Natural killer cell (primary cell): ENCODE data around the gene SMAD3. TPM values are rescaled to one million over a fixed set of nuclear protein-coding genes. Genes with fewer than 3 reads are reported as not detected.

ENCODE experiments used
- ATAC-seq, 3 donors: fragments of 150-1000 bp in 2 of 3; fragments of 200-7000 bp in 1 of 3; cut with Tn5 transposase; 1 replicate in 1 of 3; 2 replicates in 2 of 3; pipeline ENCODE4 v1.10.0; 2021; ENCODE audit warnings: mild to moderate bottlenecking in 2 of 3, moderate library complexity in 2 of 3
- DNase-seq, 2 donors: peaks; one replicate each; pipeline versions ENCODE4 v3.0.0 to v3.0.0-alpha.2; 2013 to 2021; ENCODE audit warnings: mixed read lengths in 1 of 2
- H3K27ac ChIP-seq: one replicate; pipeline ENCODE4 v1.5.1; 2013; ENCODE audit warnings: mild to moderate bottlenecking, low read length
- H3K27me3 ChIP-seq: one replicate; pipeline ENCODE4 v1.6.1; 2013; ENCODE audit warnings: low read length; ENCODE audit not compliant: control insufficient read depth, insufficient read depth
- H3K36me3 ChIP-seq: one replicate; pipeline ENCODE4 v1.6.1; 2013; ENCODE audit warnings: low read length; ENCODE audit not compliant: control insufficient read depth, insufficient read depth
- H3K4me1 ChIP-seq: one replicate; pipeline ENCODE4 v1.6.1; 2013; ENCODE audit warnings: low read length; ENCODE audit not compliant: control insufficient read depth, insufficient read depth
- H3K4me3 ChIP-seq: one replicate; pipeline ENCODE4 v1.5.1; 2013; ENCODE audit warnings: low read length
- H3K9me3 ChIP-seq: one replicate; pipeline ENCODE4 v1.6.1; 2013; ENCODE audit warnings: low read length; ENCODE audit not compliant: control insufficient read depth, insufficient read depth
- H3K27ac Mint-ChIP-seq, 2 donors: one replicate each; pipeline ENCODE4 v1.8.0; 2022; ENCODE audit warnings: mild to moderate bottlenecking in 2 of 2, mixed read lengths in 2 of 2, moderate library complexity in 1 of 2
- H3K27me3 Mint-ChIP-seq, 2 donors: one replicate each; pipeline ENCODE4 v1.8.0; 2022; ENCODE audit warnings: low read depth in 2 of 2, mixed read lengths in 2 of 2
- H3K36me3 Mint-ChIP-seq: one replicate; pipeline ENCODE4 v1.8.0; 2022; ENCODE audit warnings: mixed read lengths
- H3K4me1 Mint-ChIP-seq, 2 donors: one replicate each; pipeline ENCODE4 v1.8.0; 2022; ENCODE audit warnings: mixed read lengths in 2 of 2
- H3K4me3 Mint-ChIP-seq: one replicate; pipeline ENCODE4 v1.8.0; 2022; ENCODE audit warnings: mild to moderate bottlenecking, moderate library complexity, mixed read lengths
- H3K9me3 Mint-ChIP-seq, 2 donors: one replicate each; pipeline ENCODE4 v1.8.0; 2022; ENCODE audit warnings: mixed read lengths in 2 of 2
- WGBS: methylation state at CpG from one replicate; pipeline ENCODE4 v1.1.7; 2013; ENCODE audit warnings: missing lambda C conversion rate; ENCODE audit not compliant: insufficient coverage; 5-methylcytosine and 5-hydroxymethylcytosine counted together
- intact Hi-C: fragments of 100-400 bp; cut with micrococcal nuclease; formaldehyde crosslinking; loops from one replicate; pipeline ENCODE4 v1.14.2; 2022
- total RNA-seq, 4 donors: library from RNA; stranded (reverse); fragments of 120-200 nt in 1 of 4; gene quantifications; one replicate each; pipeline versions ENCODE4 v1.2.3 to v1.2.4, GENCODE V29; 2013 to 2022
- TF ChIP-seq, protein P1 (sequence below): fragments of 200-600 bp; IDR thresholded peaks from one replicate; pipeline ENCODE4 v1.8.0; 2022; ENCODE audit warnings: antibody characterized with exemption

SMAD3 gene
- total RNA-seq, 3 donors from 2014 or later (not counting 1 experiment from before 2014, with no cell fraction given): 47.1 to 72.6 (median 63.0) TPM

DNA sequence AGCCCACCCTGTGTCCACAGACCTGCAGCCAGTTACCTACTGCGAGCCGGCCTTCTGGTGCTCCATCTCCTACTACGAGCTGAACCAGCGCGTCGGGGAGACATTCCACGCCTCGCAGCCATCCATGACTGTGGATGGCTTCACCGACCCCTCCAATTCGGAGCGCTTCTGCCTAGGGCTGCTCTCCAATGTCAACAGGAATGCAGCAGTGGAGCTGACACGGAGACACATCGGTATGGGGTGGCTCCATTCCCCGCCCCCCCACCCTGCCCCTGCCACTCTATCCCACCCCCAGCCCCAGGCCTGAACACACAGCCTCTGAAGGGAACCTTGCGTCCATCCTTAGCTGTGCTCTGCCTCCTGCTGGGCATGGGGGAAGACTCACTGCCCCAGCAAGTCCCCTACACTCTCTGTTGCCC is 115.8 kb downstream of the SMAD3 start:
- Histone ChIP-seq H3K36me3 (peaks cover 33% of the 10 kb centered on the region), H3K4me1 (peaks cover 19% of the 10 kb centered on the region), H3K27me3 (no peaks in the 10 kb centered on the region), H3K27ac (no peak overlapping the region), H3K4me3 (no peak overlapping the region), H3K9me3 (no peaks in the 10 kb centered on the region)
- no peaks in the 10 kb centered on the region for H3K27me3 Mint-ChIP-seq
- TF ChIP-seq, protein P1, sequence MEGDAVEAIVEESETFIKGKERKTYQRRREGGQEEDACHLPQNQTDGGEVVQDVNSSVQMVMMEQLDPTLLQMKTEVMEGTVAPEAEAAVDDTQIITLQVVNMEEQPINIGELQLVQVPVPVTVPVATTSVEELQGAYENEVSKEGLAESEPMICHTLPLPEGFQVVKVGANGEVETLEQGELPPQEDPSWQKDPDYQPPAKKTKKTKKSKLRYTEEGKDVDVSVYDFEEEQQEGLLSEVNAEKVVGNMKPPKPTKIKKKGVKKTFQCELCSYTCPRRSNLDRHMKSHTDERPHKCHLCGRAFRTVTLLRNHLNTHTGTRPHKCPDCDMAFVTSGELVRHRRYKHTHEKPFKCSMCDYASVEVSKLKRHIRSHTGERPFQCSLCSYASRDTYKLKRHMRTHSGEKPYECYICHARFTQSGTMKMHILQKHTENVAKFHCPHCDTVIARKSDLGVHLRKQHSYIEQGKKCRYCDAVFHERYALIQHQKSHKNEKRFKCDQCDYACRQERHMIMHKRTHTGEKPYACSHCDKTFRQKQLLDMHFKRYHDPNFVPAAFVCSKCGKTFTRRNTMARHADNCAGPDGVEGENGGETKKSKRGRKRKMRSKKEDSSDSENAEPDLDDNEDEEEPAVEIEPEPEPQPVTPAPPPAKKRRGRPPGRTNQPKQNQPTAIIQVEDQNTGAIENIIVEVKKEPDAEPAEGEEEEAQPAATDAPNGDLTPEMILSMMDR: no peak
- H3K36me3 Mint-ChIP-seq: no peaks in the 10 kb centered on the region
- intact Hi-C loops: no loop called here
- ATAC-seq (no peak), DNase-seq (peak in 1 of 2 donors; percentile 47)
- no peak overlapping the region for H3K4me3 Mint-ChIP-seq
- H3K27ac Mint-ChIP-seq: no peak overlapping the region
- 97% methylated on average over 14 of the region's 15 CpGs for WGBS
- no peaks in the 10 kb centered on the region for H3K9me3 Mint-ChIP-seq
- H3K4me1 Mint-ChIP-seq: peaks cover 19 to 35% of the 10 kb centered on the region in 2 donors

DNA sequence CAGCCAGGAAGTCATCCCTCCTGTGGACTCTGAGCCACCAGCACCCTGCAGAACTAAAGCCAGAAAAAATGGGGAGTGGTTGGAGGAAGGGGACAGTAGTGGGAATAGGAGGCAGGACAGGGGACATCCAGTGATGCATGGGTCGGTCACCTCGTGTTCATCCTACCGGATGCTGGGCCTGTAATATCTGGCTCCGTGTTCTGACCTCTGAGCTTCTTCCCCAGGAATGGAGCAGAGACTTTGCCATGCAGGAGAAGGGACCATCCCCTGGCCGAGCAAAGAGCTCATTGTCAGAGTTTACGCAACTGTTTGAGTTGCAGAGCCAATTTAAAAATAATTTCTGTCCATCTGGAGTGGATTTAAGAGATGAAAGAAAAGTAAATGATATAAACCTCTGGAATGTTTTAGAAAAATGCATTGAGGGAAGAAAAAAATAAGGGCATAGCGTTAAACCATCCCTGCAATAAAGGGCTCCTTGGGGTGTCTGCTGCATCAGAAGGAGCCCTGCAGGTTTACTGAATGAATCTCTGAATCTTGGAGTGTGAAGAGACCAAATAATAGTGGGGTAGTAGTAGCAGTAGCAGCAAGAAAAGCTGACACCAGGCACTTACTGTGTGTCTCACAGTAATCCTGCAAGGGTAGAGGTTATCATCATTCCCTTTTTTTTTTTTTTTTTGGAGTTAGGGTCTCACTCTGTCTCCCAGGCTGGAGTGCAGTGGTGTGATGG is 118.2 kb downstream of the SMAD3 start:
- Mint-ChIP-seq H3K9me3 (no peaks in the 10 kb centered on the region), H3K27me3 (no peaks in the 10 kb centered on the region), H3K36me3 (peaks cover 4% of the 10 kb centered on the region), H3K27ac (no peak overlapping the region), H3K4me1 (peaks cover 24 to 34% of the 10 kb centered on the region in 2 donors), H3K4me3 (no peak overlapping the region)
- ATAC-seq (no peak), DNase-seq (no peak)
- no peaks in the 10 kb centered on the region for H3K27me3 ChIP-seq
- H3K9me3 ChIP-seq: no peaks in the 10 kb centered on the region
- no peak overlapping the region for H3K27ac ChIP-seq
- H3K4me3 ChIP-seq: no peak overlapping the region
- H3K36me3 ChIP-seq: peaks cover 39% of the 10 kb centered on the region
- TF ChIP-seq, protein P1: no peak
- 98% methylated on average over 7 of the region's 7 CpGs for WGBS
- intact Hi-C loops: loop anchor here (2.0 kb wide), 1 partner anchor 237 kb away; no protein-coding TSS in a partner anchor
- H3K4me1 ChIP-seq: peaks cover 21% of the 10 kb centered on the region

DNA sequence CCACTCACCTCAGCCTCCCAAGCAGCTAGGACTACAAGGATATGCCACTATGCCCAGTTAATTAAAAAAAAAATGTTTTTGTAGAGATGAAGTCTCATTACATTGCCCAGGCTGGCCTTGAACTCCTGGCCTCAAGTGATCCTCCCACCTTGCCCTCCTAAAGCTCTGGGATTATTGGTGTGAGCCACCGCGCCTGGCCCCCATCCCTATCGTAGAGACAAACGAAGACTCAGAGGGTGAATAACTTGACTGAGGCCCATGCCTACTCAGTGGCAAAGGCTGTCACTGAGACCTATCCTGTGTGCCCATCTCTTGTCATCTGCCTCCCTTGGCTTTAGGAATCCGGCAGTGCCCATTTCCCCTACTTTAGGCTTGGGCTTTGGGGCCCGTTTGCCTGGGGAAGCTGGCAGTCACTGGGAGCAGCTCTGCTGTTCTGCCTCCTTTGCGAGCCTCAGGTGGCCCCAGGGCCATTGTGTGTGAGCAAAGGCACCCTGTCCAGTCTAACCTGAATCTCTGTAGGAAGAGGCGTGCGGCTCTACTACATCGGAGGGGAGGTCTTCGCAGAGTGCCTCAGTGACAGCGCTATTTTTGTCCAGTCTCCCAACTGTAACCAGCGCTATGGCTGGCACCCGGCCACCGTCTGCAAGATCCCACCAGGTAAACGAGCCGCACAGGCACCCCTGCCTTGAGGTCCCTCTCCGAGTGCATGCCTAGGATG is 119.0 kb downstream of the SMAD3 start:
- Histone ChIP-seq H3K4me1 (peaks cover 21% of the 10 kb centered on the region), H3K9me3 (no peaks in the 10 kb centered on the region), H3K4me3 (no peak overlapping the region), H3K36me3 (peaks cover 45% of the 10 kb centered on the region), H3K27ac (no peak overlapping the region), H3K27me3 (no peaks in the 10 kb centered on the region)
- H3K4me3 Mint-ChIP-seq: no peak overlapping the region
- no peak overlapping the region for H3K27ac Mint-ChIP-seq
- peaks cover 7% of the 10 kb centered on the region for H3K36me3 Mint-ChIP-seq
- 97% methylated on average over 17 of the region's 18 CpGs for WGBS
- H3K27me3 Mint-ChIP-seq: no peaks in the 10 kb centered on the region
- H3K4me1 Mint-ChIP-seq: peaks cover 24 to 36% of the 10 kb centered on the region in 2 donors
- H3K9me3 Mint-ChIP-seq: no peaks in the 10 kb centered on the region
- DNase-seq (no peak), ATAC-seq (no peak)
- intact Hi-C loops: loop anchor here (2.0 kb wide), 1 partner anchor 238 kb away; no protein-coding TSS in a partner anchor
- TF ChIP-seq, protein P1: no peak
